ENCODE measurements around the gene ADH1B. TPM values are rescaled to one million over a fixed set of nuclear protein-coding genes. Genes with fewer than 3 reads are reported as not detected.

ADH1B gene
- total RNA-seq, 1 experiment from 2014 or later: 1.0 TPM

DNA sequence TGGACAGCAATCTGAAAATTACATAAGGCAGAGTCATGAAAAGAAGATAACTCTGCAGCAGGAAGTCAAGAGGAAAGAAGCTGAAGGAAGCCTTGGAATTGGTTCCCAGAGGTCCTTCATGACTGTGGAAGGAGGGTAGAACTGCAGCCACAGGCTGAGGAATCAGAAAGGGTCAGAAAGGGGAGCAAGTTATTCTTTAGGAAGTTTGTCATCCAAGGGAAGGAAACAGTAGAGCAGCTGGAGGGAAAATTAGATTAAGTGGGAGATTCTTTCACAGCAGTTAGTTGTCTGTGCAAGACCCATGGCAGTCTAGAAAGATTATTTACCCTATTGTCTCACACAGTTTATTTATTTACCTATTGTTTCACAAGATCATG, 40.7 kb upstream of the ADH1B start (continued):
- TF ChIP-seq, protein P1, sequence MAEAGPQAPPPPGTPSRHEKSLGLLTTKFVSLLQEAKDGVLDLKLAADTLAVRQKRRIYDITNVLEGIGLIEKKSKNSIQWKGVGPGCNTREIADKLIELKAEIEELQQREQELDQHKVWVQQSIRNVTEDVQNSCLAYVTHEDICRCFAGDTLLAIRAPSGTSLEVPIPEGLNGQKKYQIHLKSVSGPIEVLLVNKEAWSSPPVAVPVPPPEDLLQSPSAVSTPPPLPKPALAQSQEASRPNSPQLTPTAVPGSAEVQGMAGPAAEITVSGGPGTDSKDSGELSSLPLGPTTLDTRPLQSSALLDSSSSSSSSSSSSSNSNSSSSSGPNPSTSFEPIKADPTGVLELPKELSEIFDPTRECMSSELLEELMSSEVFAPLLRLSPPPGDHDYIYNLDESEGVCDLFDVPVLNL (CRISPR knock-in tag; IDR thresholded peaks at IDR 0.05; ENCODE audit: borderline replicate concordance, low read depth): no peak
- TF ChIP-seq, protein P2, sequence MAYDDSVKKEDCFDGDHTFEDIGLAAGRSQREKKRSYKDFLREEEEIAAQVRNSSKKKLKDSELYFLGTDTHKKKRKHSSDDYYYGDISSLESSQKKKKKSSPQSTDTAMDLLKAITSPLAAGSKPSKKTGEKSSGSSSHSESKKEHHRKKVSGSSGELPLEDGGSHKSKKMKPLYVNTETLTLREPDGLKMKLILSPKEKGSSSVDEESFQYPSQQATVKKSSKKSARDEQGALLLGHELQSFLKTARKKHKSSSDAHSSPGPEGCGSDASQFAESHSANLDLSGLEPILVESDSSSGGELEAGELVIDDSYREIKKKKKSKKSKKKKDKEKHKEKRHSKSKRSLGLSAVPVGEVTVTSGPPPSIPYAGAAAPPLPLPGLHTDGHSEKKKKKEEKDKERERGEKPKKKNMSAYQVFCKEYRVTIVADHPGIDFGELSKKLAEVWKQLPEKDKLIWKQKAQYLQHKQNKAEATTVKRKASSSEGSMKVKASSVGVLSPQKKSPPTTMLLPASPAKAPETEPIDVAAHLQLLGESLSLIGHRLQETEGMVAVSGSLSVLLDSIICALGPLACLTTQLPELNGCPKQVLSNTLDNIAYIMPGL (CRISPR knock-in tag; IDR thresholded peaks at IDR 0.05): no peak

DNA sequence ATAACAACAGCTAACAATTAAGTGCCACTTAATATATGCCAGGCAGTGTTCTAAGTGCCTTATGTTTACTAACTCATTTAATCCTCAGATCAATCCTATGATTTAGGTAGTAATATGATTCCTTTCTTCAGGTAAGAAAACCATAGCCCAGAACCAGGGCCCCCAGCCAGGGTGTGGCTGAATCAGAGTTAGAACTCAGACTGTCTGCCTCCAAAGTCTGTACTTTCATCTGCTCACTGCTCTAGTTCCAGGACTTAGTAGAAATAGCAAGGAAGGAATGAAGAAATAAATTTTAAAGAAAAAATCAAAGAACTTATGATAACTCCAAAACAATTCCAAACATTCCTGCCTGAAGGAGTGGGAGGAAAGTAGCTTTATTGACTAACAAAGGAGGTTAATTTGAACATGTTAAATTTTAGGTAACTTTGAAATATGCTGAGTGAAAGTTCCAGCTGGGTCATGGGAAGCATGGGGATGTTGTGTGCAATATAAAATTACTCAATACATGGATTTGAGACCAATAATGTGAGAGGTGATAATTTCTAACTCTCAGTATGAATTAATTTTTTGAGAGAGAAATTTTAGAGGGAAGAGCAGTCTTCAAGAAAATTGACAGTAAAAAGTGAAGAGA, 40.2 kb upstream of the ADH1B start:
- ATAC-seq (no peak), DNase-seq (ENCODE audit: low spot score) (no peak)
- H3K4me1 Mint-ChIP-seq: peaks cover 6% of the 10 kb centered on the region
- no peak overlapping the region for H3K27ac Mint-ChIP-seq
- H3K36me3 Mint-ChIP-seq: peaks cover 28% of the 10 kb centered on the region
- TF ChIP-seq FOXJ3 (CRISPR knock-in tag; IDR thresholded peaks at IDR 0.05; ENCODE audit: borderline replicate concordance): no peak
- TF ChIP-seq, protein P3, sequence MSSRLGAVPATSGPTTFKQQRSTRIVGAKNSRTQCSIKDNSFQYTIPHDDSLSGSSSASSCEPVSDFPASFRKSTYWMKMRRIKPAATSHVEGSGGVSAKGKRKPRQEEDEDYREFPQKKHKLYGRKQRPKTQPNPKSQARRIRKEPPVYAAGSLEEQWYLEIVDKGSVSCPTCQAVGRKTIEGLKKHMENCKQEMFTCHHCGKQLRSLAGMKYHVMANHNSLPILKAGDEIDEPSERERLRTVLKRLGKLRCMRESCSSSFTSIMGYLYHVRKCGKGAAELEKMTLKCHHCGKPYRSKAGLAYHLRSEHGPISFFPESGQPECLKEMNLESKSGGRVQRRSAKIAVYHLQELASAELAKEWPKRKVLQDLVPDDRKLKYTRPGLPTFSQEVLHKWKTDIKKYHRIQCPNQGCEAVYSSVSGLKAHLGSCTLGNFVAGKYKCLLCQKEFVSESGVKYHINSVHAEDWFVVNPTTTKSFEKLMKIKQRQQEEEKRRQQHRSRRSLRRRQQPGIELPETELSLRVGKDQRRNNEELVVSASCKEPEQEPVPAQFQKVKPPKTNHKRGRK (CRISPR knock-in tag; IDR thresholded peaks at IDR 0.05; ENCODE audit: borderline replicate concordance): no peak
- no peak for TF ChIP-seq NR2C2 (CRISPR knock-in tag; IDR thresholded peaks at IDR 0.05)
- no peak for TF ChIP-seq ZNF263 (CRISPR knock-in tag; IDR thresholded peaks at IDR 0.05; ENCODE audit: low read depth)
- no peak for TF ChIP-seq IRF2 (CRISPR knock-in tag; IDR thresholded peaks at IDR 0.05; ENCODE audit: borderline replicate concordance, low read depth)
- TF ChIP-seq, protein P4, sequence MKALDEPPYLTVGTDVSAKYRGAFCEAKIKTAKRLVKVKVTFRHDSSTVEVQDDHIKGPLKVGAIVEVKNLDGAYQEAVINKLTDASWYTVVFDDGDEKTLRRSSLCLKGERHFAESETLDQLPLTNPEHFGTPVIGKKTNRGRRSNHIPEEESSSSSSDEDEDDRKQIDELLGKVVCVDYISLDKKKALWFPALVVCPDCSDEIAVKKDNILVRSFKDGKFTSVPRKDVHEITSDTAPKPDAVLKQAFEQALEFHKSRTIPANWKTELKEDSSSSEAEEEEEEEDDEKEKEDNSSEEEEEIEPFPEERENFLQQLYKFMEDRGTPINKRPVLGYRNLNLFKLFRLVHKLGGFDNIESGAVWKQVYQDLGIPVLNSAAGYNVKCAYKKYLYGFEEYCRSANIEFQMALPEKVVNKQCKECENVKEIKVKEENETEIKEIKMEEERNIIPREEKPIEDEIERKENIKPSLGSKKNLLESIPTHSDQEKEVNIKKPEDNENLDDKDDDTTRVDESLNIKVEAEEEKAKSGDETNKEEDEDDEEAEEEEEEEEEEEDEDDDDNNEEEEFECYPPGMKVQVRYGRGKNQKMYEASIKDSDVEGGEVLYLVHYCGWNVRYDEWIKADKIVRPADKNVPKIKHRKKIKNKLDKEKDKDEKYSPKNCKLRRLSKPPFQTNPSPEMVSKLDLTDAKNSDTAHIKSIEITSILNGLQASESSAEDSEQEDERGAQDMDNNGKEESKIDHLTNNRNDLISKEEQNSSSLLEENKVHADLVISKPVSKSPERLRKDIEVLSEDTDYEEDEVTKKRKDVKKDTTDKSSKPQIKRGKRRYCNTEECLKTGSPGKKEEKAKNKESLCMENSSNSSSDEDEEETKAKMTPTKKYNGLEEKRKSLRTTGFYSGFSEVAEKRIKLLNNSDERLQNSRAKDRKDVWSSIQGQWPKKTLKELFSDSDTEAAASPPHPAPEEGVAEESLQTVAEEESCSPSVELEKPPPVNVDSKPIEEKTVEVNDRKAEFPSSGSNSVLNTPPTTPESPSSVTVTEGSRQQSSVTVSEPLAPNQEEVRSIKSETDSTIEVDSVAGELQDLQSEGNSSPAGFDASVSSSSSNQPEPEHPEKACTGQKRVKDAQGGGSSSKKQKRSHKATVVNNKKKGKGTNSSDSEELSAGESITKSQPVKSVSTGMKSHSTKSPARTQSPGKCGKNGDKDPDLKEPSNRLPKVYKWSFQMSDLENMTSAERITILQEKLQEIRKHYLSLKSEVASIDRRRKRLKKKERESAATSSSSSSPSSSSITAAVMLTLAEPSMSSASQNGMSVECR (CRISPR knock-in tag; IDR thresholded peaks at IDR 0.05; ENCODE audit: borderline replicate concordance): no peak
- TF ChIP-seq, protein P5, sequence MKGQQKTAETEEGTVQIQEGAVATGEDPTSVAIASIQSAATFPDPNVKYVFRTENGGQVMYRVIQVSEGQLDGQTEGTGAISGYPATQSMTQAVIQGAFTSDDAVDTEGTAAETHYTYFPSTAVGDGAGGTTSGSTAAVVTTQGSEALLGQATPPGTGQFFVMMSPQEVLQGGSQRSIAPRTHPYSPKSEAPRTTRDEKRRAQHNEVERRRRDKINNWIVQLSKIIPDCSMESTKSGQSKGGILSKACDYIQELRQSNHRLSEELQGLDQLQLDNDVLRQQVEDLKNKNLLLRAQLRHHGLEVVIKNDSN (CRISPR knock-in tag; IDR thresholded peaks at IDR 0.05): no peak
- no peak for TF ChIP-seq ZNF396 (CRISPR knock-in tag; IDR thresholded peaks at IDR 0.05; ENCODE audit: borderline replicate concordance)
- TF ChIP-seq JUN (CRISPR knock-in tag; IDR thresholded peaks at IDR 0.05): no peak
- TF ChIP-seq ZNF317 (CRISPR knock-in tag; IDR thresholded peaks at IDR 0.05; ENCODE audit: borderline replicate concordance, low read depth): no peak
- TF ChIP-seq, protein P6, sequence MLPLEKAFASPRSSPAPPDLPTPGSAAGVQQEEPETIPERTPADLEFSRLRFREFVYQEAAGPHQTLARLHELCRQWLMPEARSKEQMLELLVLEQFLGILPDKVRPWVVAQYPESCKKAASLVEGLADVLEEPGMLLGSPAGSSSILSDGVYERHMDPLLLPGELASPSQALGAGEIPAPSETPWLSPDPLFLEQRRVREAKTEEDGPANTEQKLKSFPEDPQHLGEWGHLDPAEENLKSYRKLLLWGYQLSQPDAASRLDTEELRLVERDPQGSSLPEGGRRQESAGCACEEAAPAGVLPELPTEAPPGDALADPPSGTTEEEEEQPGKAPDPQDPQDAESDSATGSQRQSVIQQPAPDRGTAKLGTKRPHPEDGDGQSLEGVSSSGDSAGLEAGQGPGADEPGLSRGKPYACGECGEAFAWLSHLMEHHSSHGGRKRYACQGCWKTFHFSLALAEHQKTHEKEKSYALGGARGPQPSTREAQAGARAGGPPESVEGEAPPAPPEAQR (CRISPR knock-in tag; IDR thresholded peaks at IDR 0.05): no peak
- TF ChIP-seq ZNF138 (CRISPR knock-in tag; conservative IDR thresholded peaks at IDR 0.05): no peak
- no peak for TF ChIP-seq SMAD3 (CRISPR knock-in tag; IDR thresholded peaks at IDR 0.05; ENCODE audit: borderline replicate concordance)
- no peak for TF ChIP-seq ZNF121 (CRISPR knock-in tag; IDR thresholded peaks at IDR 0.05)
- no peak for TF ChIP-seq FOXK1 (CRISPR knock-in tag; IDR thresholded peaks at IDR 0.05)
- TF ChIP-seq ZNF423 (CRISPR knock-in tag; IDR thresholded peaks at IDR 0.05): no peak
- TF ChIP-seq, protein P7, sequence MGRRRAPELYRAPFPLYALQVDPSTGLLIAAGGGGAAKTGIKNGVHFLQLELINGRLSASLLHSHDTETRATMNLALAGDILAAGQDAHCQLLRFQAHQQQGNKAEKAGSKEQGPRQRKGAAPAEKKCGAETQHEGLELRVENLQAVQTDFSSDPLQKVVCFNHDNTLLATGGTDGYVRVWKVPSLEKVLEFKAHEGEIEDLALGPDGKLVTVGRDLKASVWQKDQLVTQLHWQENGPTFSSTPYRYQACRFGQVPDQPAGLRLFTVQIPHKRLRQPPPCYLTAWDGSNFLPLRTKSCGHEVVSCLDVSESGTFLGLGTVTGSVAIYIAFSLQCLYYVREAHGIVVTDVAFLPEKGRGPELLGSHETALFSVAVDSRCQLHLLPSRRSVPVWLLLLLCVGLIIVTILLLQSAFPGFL (CRISPR knock-in tag; IDR thresholded peaks at IDR 0.05; ENCODE audit: borderline replicate concordance): no peak
- TF ChIP-seq CREM (CRISPR knock-in tag; IDR thresholded peaks at IDR 0.05): no peak
- no peak for TF ChIP-seq SOX15 (CRISPR knock-in tag; IDR thresholded peaks at IDR 0.05)
- H3K4me3 Mint-ChIP-seq: no peak overlapping the region
- POLR2A ChIA-PET: no interaction called here
- CTCF ChIA-PET: interaction anchor here (1.6 kb wide), 1 partner anchor 16 kb away, joined by 4 read pairs; no protein-coding TSS in a partner anchor
- no peaks in the 10 kb centered on the region for H3K27me3 Mint-ChIP-seq (ENCODE audit: low read depth)
- peaks cover 60% of the 10 kb centered on the region for H3K9me3 Mint-ChIP-seq

Measured in WTC11 (cell line).